A673 (cell line): ENCODE data around the gene MDM2. TPM values are rescaled to one million over a fixed set of nuclear protein-coding genes. Genes with fewer than 3 reads are reported as not detected.

ENCODE experiments used
- BruUV-seq: library from RNA; stranded (reverse); fragments of 400-500 nt; replicated peaks from 2 replicates; lab custom pipeline; 2021; lab: Mats Ljungman, UMichigan
- CTCF ChIA-PET: fragments of 300-600 bp; sonication (Branson Sonifier 250); formaldehyde crosslinking; loops from one replicate; lab custom pipeline; 2022; ENCODE audit warnings: antibody characterized with exemption; lab: Charles Lee
- POLR2A ChIA-PET: fragments of 300-600 bp; sonication (Branson Sonifier 250); formaldehyde crosslinking; loops from one replicate; lab custom pipeline; 2022; ENCODE audit warnings: antibody characterized with exemption; ENCODE audit not compliant: low non-redundant PET; lab: Charles Lee
- DNase-seq: peaks from one replicate; pipeline ENCODE4 v3.0.0-alpha.2; 2015; ENCODE audit warnings: low spot score
- H3K27ac ChIP-seq: fragments of 200-600 bp; sonication (generic); 2 replicates; pipeline ENCODE4 v1.5.1; 2016; ENCODE audit warnings: mixed run types, low read depth, mild to moderate bottlenecking, mixed read lengths, antibody characterized with exemption, low read length; ENCODE audit not compliant: poor library complexity, severe bottlenecking
- H3K27me3 ChIP-seq: fragments of 200-600 bp; sonication (generic); replicated peaks from 2 replicates; pipeline ENCODE4 v1.6.1; 2017; ENCODE audit warnings: mixed run types, low read depth, mild to moderate bottlenecking, mixed read lengths, antibody characterized with exemption, low read length; ENCODE audit not compliant: insufficient read depth, poor library complexity
- H3K36me3 ChIP-seq: fragments of 200-600 bp; sonication (generic); 2 replicates; pipeline ENCODE4 v1.6.1; 2016; ENCODE audit warnings: mixed run types, mild to moderate bottlenecking, mixed read lengths, antibody characterized with exemption, low read length; ENCODE audit not compliant: insufficient read depth, poor library complexity, severe bottlenecking
- H3K4me1 ChIP-seq: fragments of 200-600 bp; sonication (generic); 2 replicates; pipeline ENCODE4 v1.6.1; 2017; ENCODE audit warnings: mixed run types, mild to moderate bottlenecking, mixed read lengths, antibody characterized with exemption, low read length; ENCODE audit not compliant: insufficient read depth, poor library complexity, severe bottlenecking
- H3K4me3 ChIP-seq: fragments of 200-600 bp; sonication (generic); 2 replicates; pipeline ENCODE4 v1.5.1; 2016; ENCODE audit warnings: low read depth, mixed run types, mild to moderate bottlenecking, mixed read lengths, low read length; ENCODE audit not compliant: poor library complexity, severe bottlenecking
- H3K9me3 ChIP-seq: fragments of 200-600 bp; sonication (generic); 2 replicates; pipeline ENCODE4 v1.6.1; 2016; ENCODE audit warnings: mixed run types, low read depth, mild to moderate bottlenecking, mixed read lengths, antibody characterized with exemption, low read length; ENCODE audit not compliant: poor library complexity, severe bottlenecking
- EZH2 ChIP-seq: fragments of 200-600 bp; sonication (generic); IDR thresholded peaks from 2 replicates; pipeline ENCODE4 v1.6.1; 2017; ENCODE audit warnings: borderline replicate concordance, low read depth, mild to moderate bottlenecking, mixed read lengths, antibody characterized with exemption, low read length; ENCODE audit not compliant: poor library complexity, severe bottlenecking
- intact Hi-C: fragments of 100-400 bp; cut with micrococcal nuclease; formaldehyde crosslinking; loops from one replicate; pipeline ENCODE4 v1.10.0; 2022; ENCODE audit not compliant: unreplicated experiment
- total RNA-seq: library from RNA; stranded (reverse); gene quantifications from 2 replicates; pipeline ENCODE4 v1.2.3, GENCODE V29; 2021
- TF ChIP-seq, protein P1 (sequence below): fragments of 300-800, 200-600 bp; sonication (generic); conservative IDR thresholded peaks from 2 replicates; pipeline ENCODE4 v1.5.1; 2017; ENCODE audit warnings: low read depth, mild to moderate bottlenecking, antibody characterized with exemption, low read length, moderate library complexity, mixed read lengths

The MDM2 gene
- total RNA-seq, 1 experiment from 2014 or later, result 149 TPM

DNA sequence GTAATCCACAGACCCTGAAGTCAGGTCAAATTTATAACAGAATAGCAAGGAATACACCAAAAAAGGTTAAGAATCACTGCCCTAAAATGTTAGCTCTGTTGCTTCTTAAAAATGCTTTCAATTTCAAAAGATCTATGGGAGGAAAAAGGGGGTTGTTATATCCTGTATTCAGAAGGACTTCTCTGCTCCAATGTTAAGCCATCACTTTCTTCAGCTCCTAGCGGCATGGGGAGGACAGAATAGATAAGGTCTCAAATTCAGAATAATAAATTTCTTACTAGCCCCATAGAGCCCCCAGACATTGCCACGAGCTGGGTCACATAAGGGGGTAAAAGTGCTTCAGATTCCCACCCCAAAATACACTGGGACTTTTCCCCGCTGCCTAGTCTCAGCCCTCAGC, 75.2 kb downstream of the MDM2 start:
- no peaks in the 10 kb centered on the region for H3K27me3 ChIP-seq
- H3K27ac ChIP-seq, result no peak overlapping the region
- no TSS peak for BruUV-seq
- POLR2A ChIA-PET, result no interaction called here
- no peaks in the 10 kb centered on the region for H3K4me1 ChIP-seq
- TF ChIP-seq EZH2, result no peak
- TF ChIP-seq, protein P1, sequence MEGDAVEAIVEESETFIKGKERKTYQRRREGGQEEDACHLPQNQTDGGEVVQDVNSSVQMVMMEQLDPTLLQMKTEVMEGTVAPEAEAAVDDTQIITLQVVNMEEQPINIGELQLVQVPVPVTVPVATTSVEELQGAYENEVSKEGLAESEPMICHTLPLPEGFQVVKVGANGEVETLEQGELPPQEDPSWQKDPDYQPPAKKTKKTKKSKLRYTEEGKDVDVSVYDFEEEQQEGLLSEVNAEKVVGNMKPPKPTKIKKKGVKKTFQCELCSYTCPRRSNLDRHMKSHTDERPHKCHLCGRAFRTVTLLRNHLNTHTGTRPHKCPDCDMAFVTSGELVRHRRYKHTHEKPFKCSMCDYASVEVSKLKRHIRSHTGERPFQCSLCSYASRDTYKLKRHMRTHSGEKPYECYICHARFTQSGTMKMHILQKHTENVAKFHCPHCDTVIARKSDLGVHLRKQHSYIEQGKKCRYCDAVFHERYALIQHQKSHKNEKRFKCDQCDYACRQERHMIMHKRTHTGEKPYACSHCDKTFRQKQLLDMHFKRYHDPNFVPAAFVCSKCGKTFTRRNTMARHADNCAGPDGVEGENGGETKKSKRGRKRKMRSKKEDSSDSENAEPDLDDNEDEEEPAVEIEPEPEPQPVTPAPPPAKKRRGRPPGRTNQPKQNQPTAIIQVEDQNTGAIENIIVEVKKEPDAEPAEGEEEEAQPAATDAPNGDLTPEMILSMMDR, result no peak
- CTCF ChIA-PET, result no interaction called here
- H3K36me3 ChIP-seq, result no peaks in the 10 kb centered on the region
- intact Hi-C loops, result no loop called here
- DNase-seq, result no peak
- peaks cover 6% of the 10 kb centered on the region for H3K9me3 ChIP-seq
- no peak overlapping the region for H3K4me3 ChIP-seq

DNA sequence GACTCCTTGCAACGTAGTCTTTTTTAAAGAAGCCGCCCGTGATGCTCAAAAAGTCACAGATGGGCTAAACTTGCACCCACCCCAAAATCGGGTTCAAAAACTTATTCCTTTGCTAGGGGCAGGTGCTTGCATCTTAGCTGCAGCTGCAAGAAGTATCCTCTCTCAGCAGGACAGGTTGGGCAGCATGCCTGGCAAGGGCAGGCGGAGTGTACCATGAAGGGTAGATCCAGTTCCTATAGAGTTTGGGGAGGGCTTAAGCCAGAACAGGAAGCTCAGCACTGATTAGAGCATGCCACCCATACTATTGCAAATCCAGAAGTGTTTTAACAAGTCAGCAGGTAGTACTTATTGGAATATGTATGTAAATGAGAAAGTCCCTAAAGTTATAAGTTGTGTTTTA, 76.3 kb downstream of the MDM2 start:
- no peak for DNase-seq
- Histone ChIP-seq H3K4me1 (no peaks in the 10 kb centered on the region), H3K36me3 (no peaks in the 10 kb centered on the region), H3K4me3 (no peak overlapping the region), H3K27ac (no peak overlapping the region), H3K27me3 (no peaks in the 10 kb centered on the region), H3K9me3 (no peaks in the 10 kb centered on the region)
- intact Hi-C loops, result no loop called here
- TF ChIP-seq, protein P1, result no peak
- no peak for TF ChIP-seq EZH2
- ChIA-PET POLR2A (no interaction called here), CTCF (no interaction called here)
- no TSS peak for BruUV-seq

DNA sequence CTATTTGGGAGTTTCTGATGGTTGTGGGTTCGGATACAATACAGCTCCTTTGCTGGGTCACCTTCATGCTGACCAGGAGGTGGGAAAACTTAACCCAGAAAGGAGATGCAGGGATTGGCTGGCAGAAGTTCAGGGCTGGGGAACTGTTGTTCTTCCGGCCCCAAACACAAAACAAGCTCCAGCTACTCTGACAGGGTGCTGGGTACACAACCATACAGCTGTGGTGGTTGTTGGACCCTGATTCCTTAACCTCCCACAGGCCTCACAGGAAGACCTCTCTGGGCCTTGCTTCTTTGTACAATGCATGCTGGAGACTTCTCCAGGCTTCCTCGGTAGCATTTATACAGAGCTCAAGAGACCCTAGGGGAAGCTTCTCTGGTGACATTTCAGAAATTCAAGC, 77.4 kb downstream of the MDM2 start:
- BruUV-seq, result no TSS peak
- POLR2A ChIA-PET, result no interaction called here
- no peak overlapping the region for H3K27ac ChIP-seq
- no peaks in the 10 kb centered on the region for H3K36me3 ChIP-seq
- H3K4me3 ChIP-seq, result no peak overlapping the region
- H3K27me3 ChIP-seq, result no peaks in the 10 kb centered on the region
- TF ChIP-seq EZH2, result no peak
- TF ChIP-seq, protein P1, result no peak
- DNase-seq, result no peak
- no peaks in the 10 kb centered on the region for H3K9me3 ChIP-seq
- intact Hi-C loops, result no loop called here
- CTCF ChIA-PET, result no interaction called here
- H3K4me1 ChIP-seq, result no peaks in the 10 kb centered on the region
